B cell (primary cell): ENCODE data around the gene PTF1A. TPM values are rescaled to one million over a fixed set of nuclear protein-coding genes. Genes with fewer than 3 reads are reported as not detected.

ENCODE experiments used
- ATAC-seq: fragments of 200-7000 bp; cut with Tn5 transposase; one replicate; pipeline ENCODE4 v1.10.0; 2021; ENCODE audit warnings: low read depth, mild to moderate bottlenecking, moderate number of reproducible peaks, moderate library complexity
- CTCF ChIA-PET: fragments of 350-600 bp; sonication (Branson Sonifier 250); formaldehyde crosslinking; loops from one replicate; lab custom pipeline; 2021; ENCODE audit warnings: antibody characterized with exemption, inconsistent platforms; lab: Charles Lee
- POLR2A ChIA-PET: fragments of 350-600 bp; sonication (Branson Sonifier 250); formaldehyde crosslinking; loops from one replicate; lab custom pipeline; 2021; ENCODE audit warnings: antibody characterized with exemption; lab: Charles Lee
- DNase-seq: peaks from one replicate; pipeline ENCODE4 v3.0.0; 2013
- H2AFZ ChIP-seq: 2 replicates; pipeline ENCODE4 v1.6.1; 2012; ENCODE audit warnings: mild to moderate bottlenecking, low read depth, low read length; ENCODE audit not compliant: insufficient read depth, poor library complexity, severe bottlenecking
- H3K27ac ChIP-seq, 2 donors: 1 replicate in 1 of 2; 2 replicates in 1 of 2; pipeline ENCODE4 v1.5.1; 2012 to 2013; ENCODE audit warnings: low read length in 2 of 2, mild to moderate bottlenecking in 2 of 2, moderate library complexity in 1 of 2
- H3K27me3 ChIP-seq, 4 experiments: fragments of 200-600 bp in 1 of 4; sonication (generic) in 1 of 4; replicated peaks in 1 of 4; 1 replicate in 2 of 4; 2 replicates in 2 of 4; pipeline versions ENCODE4 v1.6.1 to v1.7.0; 2013 to 2016; ENCODE audit warnings: low read length in 3 of 4, mild to moderate bottlenecking in 2 of 4, mixed read lengths in 1 of 4, moderate library complexity in 1 of 4; ENCODE audit not compliant: insufficient read depth in 4 of 4, control insufficient read depth in 3 of 4; ENCODE audit errors: control extremely low read depth in 1 of 4
- H3K36me3 ChIP-seq, 2 experiments: replicated peaks in 1 of 2; 1 replicate in 1 of 2; 2 replicates in 1 of 2; pipeline versions ENCODE4 v1.6.1 to v1.7.1; 2013; ENCODE audit warnings: low read length in 1 of 2; ENCODE audit not compliant: insufficient read depth in 2 of 2, control insufficient read depth in 1 of 2; ENCODE audit errors: control extremely low read depth in 1 of 2, extremely low read depth in 1 of 2
- H3K4me1 ChIP-seq, 2 donors: fragments of 200-600 bp in 1 of 2; sonication (generic) in 1 of 2; 1 replicate in 1 of 2; 2 replicates in 1 of 2; pipeline versions ENCODE4 v1.5.1 to v1.6.1; 2013 to 2017; ENCODE audit warnings: low read length in 2 of 2; ENCODE audit not compliant: control insufficient read depth in 2 of 2, insufficient read depth in 2 of 2
- H3K4me2 ChIP-seq: replicated peaks from 2 replicates; pipeline ENCODE3; 2012; ENCODE audit warnings: mild to moderate bottlenecking, low read depth, low read length; ENCODE audit not compliant: poor library complexity, severe bottlenecking
- H3K4me3 ChIP-seq, 5 experiments: fragments of 200-600 bp in 1 of 5; sonication (generic) in 1 of 5; 1 replicate in 3 of 5; 2 replicates in 2 of 5; pipeline versions ENCODE4 v1.5.1 to v1.7.0; 2011 to 2016; ENCODE audit warnings: low read length in 4 of 5, mild to moderate bottlenecking in 4 of 5, low read depth in 2 of 5, control low read depth in 1 of 5, moderate library complexity in 1 of 5; ENCODE audit not compliant: insufficient read depth in 1 of 5; ENCODE audit errors: control extremely low read depth in 1 of 5, extremely low read depth in 1 of 5
- H3K79me2 ChIP-seq: fragments of 200-600 bp; sonication (generic); one replicate; pipeline ENCODE4 v1.6.0; 2016; ENCODE audit warnings: low read length; ENCODE audit not compliant: control insufficient read depth, insufficient read depth
- H3K9ac ChIP-seq: fragments of 200-600 bp; sonication (generic); 2 replicates; pipeline ENCODE4 v1.6.1; 2017; ENCODE audit warnings: mild to moderate bottlenecking, low read length, moderate library complexity
- H3K9me3 ChIP-seq, 3 donors: one replicate each; pipeline versions ENCODE4 v1.6.1 to v1.7.1; 2013; ENCODE audit warnings: low read length in 2 of 3; ENCODE audit not compliant: control insufficient read depth in 2 of 3, insufficient read depth in 1 of 3; ENCODE audit errors: control extremely low read depth in 1 of 3
- H4K20me1 ChIP-seq: 2 replicates; pipeline ENCODE4 v1.6.0; 2012; ENCODE audit warnings: mild to moderate bottlenecking, low read length; ENCODE audit not compliant: insufficient read depth, control insufficient read depth, poor library complexity, severe bottlenecking
- H3K27ac Mint-ChIP-seq: one replicate; pipeline ENCODE4 v1.8.0; 2021; ENCODE audit warnings: mixed read lengths
- H3K27me3 Mint-ChIP-seq: one replicate; pipeline ENCODE4 v1.8.0; 2021; ENCODE audit warnings: mixed read lengths
- H3K4me1 Mint-ChIP-seq: one replicate; pipeline ENCODE4 v1.8.0; 2021; ENCODE audit warnings: mixed read lengths
- H3K4me3 Mint-ChIP-seq: one replicate; pipeline ENCODE4 v1.8.0; 2021; ENCODE audit warnings: mixed read lengths
- H3K9me3 Mint-ChIP-seq: one replicate; pipeline ENCODE4 v1.8.0; 2022; ENCODE audit warnings: mixed read lengths; ENCODE audit not compliant: insufficient read depth
- EZH2 ChIP-seq: IDR thresholded peaks from 2 replicates; pipeline ENCODE4 v1.6.1; 2012; ENCODE audit warnings: borderline replicate concordance, low read depth, mild to moderate bottlenecking, moderate library complexity, low read length; ENCODE audit not compliant: insufficient read depth, poor library complexity, severe bottlenecking
- whole genome bisulfite sequencing: methylation state at CpG from one replicate; pipeline ENCODE4 v1.1.5; 2013; ENCODE audit warnings: missing lambda C conversion rate; ENCODE audit not compliant: insufficient coverage; 5-methylcytosine and 5-hydroxymethylcytosine counted together
- intact Hi-C: fragments of 100-400 bp; cut with micrococcal nuclease; formaldehyde crosslinking; loops from one replicate; pipeline ENCODE4 v1.10.0; 2022
- polyA plus RNA-seq: library from polyadenylated mRNA; depleted of rRNA; stranded (reverse); fragments of >200 nt; gene quantifications from 2 replicates; pipeline ENCODE4 v1.2.3, GENCODE V29; 2012
- total RNA-seq, 2 donors: library from RNA; stranded (reverse); fragments of 120-200 nt in 1 of 2; gene quantifications; 1 replicate in 1 of 2; 2 replicates in 1 of 2; pipeline versions ENCODE4 v1.2.3 to v1.2.4, GENCODE V29; 2013 to 2022
- TF ChIP-seq, protein P1 (sequence below): fragments of 200-600 bp; IDR thresholded peaks from one replicate; pipeline ENCODE4 v1.8.0; 2022; ENCODE audit warnings: antibody characterized with exemption, mild to moderate bottlenecking

Gene PTF1A
- total and polyA plus RNA-seq, 2 donors (not counting 1 experiment from before 2014, with no cell fraction given) = not detected

DNA sequence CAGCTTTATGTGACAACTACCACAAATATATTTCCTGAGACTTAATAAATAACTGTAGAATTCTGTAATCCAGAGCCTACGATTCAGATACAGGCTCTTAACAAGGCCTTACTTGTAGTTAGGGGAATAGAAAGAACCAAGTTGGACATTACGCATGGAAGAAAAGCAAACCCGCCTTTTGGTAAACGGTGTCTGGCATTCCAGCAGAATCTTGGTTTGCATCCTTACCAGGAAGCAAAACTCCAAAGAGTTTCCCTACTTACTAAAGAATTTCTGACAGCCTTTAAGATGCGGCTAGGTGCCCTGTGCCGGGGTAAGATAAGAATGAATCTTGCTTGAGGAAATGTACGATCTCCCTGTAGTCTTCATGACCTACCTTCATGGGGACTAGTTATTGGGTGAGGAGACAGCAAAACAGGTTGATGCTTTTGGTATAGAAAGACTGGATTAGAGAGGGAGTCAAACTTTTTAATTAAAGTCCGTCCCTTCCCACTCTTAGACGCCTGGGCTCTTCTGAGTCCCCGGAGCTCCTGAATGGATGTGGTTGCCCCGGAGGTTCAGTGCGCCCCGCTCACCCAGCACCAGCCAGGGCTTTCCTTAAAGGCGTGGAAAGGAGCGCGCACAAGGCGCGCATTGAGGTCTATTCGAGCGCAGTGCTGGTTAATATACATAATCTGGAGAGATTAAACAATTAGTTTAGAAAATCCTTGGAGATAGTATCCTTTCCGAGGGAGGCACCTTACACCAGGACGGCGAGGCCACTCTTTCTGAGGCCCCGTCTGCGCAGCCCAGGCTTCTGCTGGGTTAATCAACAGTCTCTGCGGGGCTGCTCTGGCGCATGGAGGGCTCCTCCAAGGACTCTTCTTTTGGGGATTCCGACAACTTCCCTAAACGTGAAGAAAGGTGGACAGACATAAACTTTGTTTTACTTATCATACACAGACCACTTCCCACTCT lies 11.5 kb downstream of the PTF1A start:
- Mint-ChIP-seq H3K4me3 (no peak overlapping the region), H3K27me3 (peaks cover 58% of the 10 kb centered on the region), H3K27ac (no peak overlapping the region), H3K9me3 (no peaks in the 10 kb centered on the region), H3K4me1 (no peaks in the 10 kb centered on the region)
- WGBS = 23% methylated on average over 21 of the region's 29 CpGs
- Histone ChIP-seq H3K9me3 (peaks cover 0 to 3% (median 0%) of the 10 kb centered on the region in 3 donors), H4K20me1 (no peaks in the 10 kb centered on the region), H2AFZ (no peak overlapping the region), H3K4me3 (no peak overlapping the region), H3K4me2 (no peak overlapping the region), H3K27me3 (peaks cover 0 to 38% (median 19%) of the 10 kb centered on the region in 4 experiments), H3K27ac (no peak overlapping the region), H3K9ac (no peak overlapping the region), H3K36me3 (no peaks in the 10 kb centered on the region), H3K4me1 (no peaks in the 10 kb centered on the region), H3K79me2 (no peaks in the 10 kb centered on the region)
- intact Hi-C loops = no loop called here
- ChIA-PET CTCF (no interaction called here), POLR2A (no interaction called here)
- ATAC-seq (no peak), DNase-seq (no peak)
- TF ChIP-seq, protein P1, sequence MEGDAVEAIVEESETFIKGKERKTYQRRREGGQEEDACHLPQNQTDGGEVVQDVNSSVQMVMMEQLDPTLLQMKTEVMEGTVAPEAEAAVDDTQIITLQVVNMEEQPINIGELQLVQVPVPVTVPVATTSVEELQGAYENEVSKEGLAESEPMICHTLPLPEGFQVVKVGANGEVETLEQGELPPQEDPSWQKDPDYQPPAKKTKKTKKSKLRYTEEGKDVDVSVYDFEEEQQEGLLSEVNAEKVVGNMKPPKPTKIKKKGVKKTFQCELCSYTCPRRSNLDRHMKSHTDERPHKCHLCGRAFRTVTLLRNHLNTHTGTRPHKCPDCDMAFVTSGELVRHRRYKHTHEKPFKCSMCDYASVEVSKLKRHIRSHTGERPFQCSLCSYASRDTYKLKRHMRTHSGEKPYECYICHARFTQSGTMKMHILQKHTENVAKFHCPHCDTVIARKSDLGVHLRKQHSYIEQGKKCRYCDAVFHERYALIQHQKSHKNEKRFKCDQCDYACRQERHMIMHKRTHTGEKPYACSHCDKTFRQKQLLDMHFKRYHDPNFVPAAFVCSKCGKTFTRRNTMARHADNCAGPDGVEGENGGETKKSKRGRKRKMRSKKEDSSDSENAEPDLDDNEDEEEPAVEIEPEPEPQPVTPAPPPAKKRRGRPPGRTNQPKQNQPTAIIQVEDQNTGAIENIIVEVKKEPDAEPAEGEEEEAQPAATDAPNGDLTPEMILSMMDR = no peak
- TF ChIP-seq EZH2 = no peak

DNA sequence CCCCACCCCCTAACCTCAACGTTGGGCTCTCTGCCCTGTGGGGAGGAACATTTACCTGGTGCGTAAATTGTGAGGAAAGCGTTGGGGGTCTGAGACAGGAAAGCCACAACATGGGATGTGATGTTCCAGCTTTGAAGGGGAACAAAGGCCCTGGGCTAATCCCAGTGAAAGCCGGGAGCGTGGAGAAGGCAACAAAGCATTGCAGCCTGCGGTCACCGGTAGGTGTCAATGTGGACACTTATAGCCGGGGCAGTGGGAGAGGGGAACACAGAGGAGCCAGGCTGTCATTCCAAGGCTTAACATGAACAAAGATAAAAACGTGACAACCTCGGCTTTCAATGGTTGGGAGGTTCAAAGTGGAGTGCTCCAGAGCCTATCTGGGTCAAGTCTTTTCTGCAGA lies 12.7 kb downstream of the PTF1A start:
- WGBS = 8% methylated on average over 8 of the region's 10 CpGs
- Histone ChIP-seq H3K4me3 (no peak overlapping the region), H3K4me2 (no peak overlapping the region), H3K27me3 (peaks cover 0 to 27% (median 16%) of the 10 kb centered on the region in 4 experiments), H4K20me1 (no peaks in the 10 kb centered on the region), H3K36me3 (no peaks in the 10 kb centered on the region), H2AFZ (no peak overlapping the region), H3K9me3 (peaks cover 0 to 3% (median 0%) of the 10 kb centered on the region in 3 donors), H3K79me2 (no peaks in the 10 kb centered on the region), H3K9ac (no peak overlapping the region), H3K4me1 (no peaks in the 10 kb centered on the region), H3K27ac (no peak overlapping the region)
- Mint-ChIP-seq H3K4me1 (no peaks in the 10 kb centered on the region), H3K4me3 (no peak overlapping the region), H3K27me3 (peaks cover 64% of the 10 kb centered on the region), H3K27ac (no peak overlapping the region), H3K9me3 (no peaks in the 10 kb centered on the region)
- ChIA-PET POLR2A (no interaction called here), CTCF (interaction anchor here (1.0 kb wide), 1 partner anchor 10 kb away, joined by 3 read pairs; no protein-coding TSS in a partner anchor)
- no peak for TF ChIP-seq EZH2
- TF ChIP-seq, protein P1 = no peak
- ATAC-seq = no peak
- intact Hi-C loops = no loop called here
- no peak for DNase-seq
